GM12873 (cell line): Measurements from ENCODE around the gene CAMK2B.

Experiments
- TF ChIP-seq, protein P1 (sequence below): IDR thresholded peaks from 2 replicates; pipeline ENCODE4 v1.5.1; 2012; ENCODE audit warnings: low read depth, mild to moderate bottlenecking, moderate library complexity, low read length, control low read depth; ENCODE audit not compliant: insufficient read depth; ENCODE audit errors: missing control alignments

The CAMK2B gene

DNA sequence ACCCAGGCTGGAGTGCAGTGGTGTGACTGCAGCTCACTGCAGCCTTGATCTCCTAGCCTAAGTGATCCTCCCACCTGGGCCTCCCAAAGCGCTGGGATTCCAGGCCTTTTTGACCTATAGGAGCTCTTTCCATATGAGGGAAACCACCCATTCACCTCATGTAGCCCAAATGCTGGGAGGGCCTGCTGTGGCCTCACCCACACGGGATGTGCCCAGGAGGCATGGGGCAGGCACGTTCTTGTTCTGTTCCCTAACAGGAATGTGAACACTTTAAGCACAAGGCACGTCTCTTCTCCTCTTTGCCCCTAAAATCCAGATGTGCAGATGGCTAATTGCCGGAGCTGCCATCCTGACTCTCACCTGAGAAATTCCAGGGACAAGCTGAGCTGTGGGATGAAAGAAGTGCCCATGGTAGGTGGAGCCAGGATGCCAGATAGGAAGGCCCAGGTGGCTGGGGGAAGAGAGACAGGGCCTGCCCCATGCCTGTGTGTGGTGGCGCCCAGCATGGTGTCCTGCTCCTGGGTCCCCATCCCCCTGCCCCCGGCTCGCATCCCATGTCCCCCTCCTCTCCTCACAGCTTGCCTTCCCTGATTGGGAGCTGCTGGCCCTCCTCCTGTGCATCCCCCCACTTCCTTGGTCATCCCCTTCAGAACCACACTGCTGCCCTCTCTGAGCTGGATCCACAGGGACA is 17.3 kb downstream of the CAMK2B start:
- TF ChIP-seq, protein P1, sequence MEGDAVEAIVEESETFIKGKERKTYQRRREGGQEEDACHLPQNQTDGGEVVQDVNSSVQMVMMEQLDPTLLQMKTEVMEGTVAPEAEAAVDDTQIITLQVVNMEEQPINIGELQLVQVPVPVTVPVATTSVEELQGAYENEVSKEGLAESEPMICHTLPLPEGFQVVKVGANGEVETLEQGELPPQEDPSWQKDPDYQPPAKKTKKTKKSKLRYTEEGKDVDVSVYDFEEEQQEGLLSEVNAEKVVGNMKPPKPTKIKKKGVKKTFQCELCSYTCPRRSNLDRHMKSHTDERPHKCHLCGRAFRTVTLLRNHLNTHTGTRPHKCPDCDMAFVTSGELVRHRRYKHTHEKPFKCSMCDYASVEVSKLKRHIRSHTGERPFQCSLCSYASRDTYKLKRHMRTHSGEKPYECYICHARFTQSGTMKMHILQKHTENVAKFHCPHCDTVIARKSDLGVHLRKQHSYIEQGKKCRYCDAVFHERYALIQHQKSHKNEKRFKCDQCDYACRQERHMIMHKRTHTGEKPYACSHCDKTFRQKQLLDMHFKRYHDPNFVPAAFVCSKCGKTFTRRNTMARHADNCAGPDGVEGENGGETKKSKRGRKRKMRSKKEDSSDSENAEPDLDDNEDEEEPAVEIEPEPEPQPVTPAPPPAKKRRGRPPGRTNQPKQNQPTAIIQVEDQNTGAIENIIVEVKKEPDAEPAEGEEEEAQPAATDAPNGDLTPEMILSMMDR = no peak

DNA sequence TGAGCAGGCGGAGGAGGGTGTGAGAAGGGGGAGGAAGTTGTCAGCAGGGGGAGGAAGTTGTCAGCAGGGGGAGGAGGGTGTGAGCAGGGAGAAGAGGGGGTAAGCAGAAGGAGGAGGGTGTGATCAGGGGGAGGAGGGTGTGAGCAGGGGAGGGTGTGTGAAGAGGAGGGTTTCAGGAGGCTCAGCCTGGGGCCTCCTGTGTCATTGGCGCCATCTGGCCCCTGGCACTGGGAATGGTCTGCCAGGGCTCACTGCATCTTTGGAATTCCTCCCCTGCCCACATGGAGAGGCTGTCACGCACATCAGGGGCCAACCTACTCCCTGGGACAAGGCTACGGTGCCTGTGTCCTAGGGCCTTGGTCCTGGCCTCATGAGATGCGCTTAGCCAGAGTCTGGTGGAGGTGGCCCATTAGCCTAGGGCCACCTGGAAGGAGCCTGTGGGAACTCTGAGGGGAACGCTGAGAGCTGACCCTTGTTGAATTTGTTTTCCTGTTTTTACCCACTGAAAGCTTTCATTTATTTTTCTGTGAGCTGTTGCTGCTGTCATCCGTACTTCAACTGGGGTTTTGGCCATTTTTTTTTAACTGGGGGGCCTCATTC is 18.0 kb downstream of the CAMK2B start:
- TF ChIP-seq, protein P1 = peak; percentile 44

DNA sequence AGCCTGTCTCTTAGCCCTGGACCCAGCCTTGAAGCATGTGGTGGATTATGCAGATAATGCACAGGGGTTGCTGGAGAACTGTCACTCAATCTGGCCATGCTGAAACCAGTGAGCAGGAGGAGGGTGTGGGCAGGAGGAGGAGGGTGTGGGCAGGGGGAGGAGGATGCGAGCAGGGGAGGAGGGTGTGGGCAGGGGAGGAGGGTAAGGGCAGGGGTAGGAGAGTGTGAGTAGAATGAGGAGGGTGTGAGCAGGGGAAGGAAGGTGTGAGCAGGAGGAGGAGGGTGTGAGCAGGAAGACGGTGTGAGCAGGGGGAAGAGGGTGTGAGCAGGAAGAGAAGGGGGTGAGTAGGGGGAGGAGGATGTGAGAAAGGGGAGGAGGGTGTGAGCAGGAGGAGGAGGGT is 18.8 kb downstream of the CAMK2B start:
- TF ChIP-seq, protein P1 = no peak

DNA sequence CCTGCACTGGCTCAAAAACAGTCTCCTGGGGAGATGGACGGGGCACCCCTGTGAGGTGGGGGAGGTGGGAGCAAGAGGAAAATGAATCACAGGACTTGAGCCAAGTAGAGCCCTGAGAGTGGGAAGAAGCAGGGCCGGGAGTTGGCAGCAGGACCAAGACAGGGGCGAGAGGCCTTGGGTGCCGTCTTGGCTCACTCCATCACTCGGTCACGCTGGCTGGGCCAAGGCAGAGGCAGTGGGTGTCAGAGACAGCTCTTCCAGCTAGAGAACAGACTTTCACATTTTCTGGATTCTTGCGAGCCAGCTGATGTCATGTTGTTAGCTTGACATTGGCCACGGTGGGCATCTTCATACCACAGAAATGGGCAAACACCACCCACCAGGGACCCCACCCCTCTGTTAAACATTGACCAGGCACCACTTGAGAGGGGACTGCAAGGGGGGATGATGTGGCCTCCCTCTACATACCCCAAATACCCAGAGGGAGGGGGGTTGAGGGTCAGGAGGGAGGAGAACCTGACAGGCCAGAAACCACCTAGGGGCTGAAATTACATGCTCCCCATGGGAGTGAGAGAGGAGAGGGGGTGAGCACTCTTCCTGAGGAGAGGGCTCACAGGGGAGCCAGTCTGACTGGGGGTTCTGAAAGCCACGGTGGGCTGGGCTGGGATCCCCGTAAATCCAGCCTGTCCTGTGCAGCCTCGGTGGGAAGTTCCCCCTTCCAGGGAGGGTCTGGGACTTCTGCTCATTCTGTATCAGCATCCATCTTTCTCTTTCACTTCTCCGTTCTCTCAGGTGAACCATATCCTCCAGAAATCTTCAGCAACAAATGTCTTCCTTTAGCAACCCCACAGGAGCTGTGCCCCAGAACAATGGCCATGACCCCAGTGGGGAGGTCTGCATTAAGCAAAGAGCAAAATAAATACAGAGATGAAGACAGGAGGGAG is 19.6 kb downstream of the CAMK2B start:
- TF ChIP-seq, protein P1 = no peak

DNA sequence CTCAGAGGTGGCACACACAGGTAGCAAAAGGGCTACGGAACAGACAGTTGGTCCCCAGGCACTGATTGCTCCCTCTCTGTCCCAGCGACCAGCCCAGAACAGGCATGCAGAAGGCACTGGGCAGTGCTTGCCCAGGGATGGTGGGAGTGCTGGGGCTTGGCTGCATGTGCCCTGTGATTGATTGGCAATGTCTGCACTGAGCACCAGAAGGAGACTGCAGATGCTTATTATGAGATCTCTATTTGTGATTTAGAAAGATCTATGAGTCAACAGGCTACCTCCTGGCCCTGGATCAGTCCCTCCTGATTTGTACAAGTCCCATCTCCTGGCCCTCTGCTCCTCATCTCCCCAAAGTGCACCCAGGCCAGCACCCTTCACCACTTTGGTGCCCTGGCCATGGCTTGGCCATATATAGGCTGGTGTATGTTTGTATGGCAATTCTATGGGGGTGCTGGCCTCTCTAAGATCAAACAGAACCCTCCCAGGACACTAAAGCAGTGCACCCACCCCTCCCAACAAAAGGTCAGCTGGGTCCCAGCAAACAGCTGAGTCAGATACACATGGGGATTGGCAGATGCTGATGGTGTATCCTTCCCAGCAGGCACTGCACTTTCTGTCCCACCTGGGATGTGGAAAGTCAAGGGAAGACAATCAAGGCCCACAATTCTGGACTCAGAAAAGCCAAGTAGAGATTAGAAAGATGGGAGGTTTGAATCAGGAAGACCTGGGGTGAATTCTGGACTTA is 30.9 kb downstream of the CAMK2B start:
- TF ChIP-seq, protein P1 = no peak

DNA sequence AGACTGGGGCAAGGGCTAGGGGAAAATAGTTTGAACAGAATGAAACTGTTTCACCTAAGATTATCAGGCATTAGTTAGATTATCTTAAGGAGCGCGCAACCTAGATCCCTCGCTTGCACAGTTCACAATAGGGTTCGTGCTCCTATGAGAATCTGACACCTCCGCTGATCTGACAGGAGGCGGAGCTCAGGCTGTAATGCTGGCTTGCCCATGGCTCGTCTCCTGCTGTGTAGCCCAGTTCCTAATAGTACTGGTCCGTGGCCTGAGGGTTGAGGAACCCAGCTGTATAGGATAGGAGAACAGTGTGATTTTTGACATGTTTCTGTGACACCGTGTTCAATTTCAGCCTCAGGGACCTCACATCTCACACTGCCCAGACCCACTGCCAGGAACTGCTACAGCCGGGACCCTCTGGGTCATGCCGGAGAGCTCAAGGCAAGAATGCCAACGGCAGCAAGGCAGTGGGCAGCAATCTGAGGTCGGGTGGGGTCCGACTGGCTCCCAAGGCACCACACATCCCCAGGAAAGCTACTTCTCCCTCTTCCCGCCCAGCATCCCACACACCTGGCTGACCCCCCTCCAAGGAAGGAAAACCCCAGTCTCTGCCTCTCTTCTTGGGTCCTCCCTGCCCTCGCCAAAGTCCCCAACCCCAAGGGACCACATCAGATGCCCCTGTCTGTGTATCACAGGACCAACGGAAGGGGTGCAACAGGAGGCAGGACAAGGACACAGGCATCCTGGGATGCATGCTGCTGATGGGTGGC is 31.7 kb downstream of the CAMK2B start:
- TF ChIP-seq, protein P1 = no peak
